CD4-positive, alpha-beta T cell (primary cell): Measurements from ENCODE around the gene PPP1R1B. TPM values are rescaled to one million over a fixed set of nuclear protein-coding genes. Genes with fewer than 3 reads are reported as not detected.
A peak's percentile ranks its signal among the peaks of the same experiment; 100 is the strongest.

Experiments
- ATAC-seq: fragments of 200-7000 bp; cut with Tn5 transposase; one replicate; pipeline ENCODE4 v1.10.0; 2022; ENCODE audit warnings: mild to moderate bottlenecking; ENCODE audit not compliant: poor library complexity
- CTCF ChIA-PET: fragments of 350-600 bp; sonication (Branson Sonifier 250); formaldehyde crosslinking; loops from one replicate; lab custom pipeline; 2021; ENCODE audit warnings: antibody characterized with exemption, inconsistent platforms; lab: Charles Lee
- POLR2A ChIA-PET: fragments of 350-600 bp; sonication (Branson Sonifier 250); formaldehyde crosslinking; loops from one replicate; lab custom pipeline; 2021; ENCODE audit warnings: antibody characterized with exemption, inconsistent platforms; lab: Charles Lee
- DNase-seq, 14 experiments: peaks; one replicate each; pipeline ENCODE4 v3.0.0-alpha.2; 2013 to 2020; ENCODE audit warnings: mixed read lengths in 2 of 14
- H3K27ac ChIP-seq, 2 donors: one replicate each; pipeline versions ENCODE4 v1.5.1 to v1.7.0; 2013; ENCODE audit warnings: low read length in 2 of 2, low read depth in 1 of 2, mild to moderate bottlenecking in 1 of 2
- H3K27me3 ChIP-seq, 2 experiments: 1 replicate in 1 of 2; 2 replicates in 1 of 2; pipeline versions ENCODE4 v1.6.1 to v1.7.0; 2013; ENCODE audit warnings: low read length in 2 of 2, control low read depth in 1 of 2, mild to moderate bottlenecking in 1 of 2, moderate library complexity in 1 of 2; ENCODE audit not compliant: insufficient read depth in 2 of 2, control insufficient read depth in 1 of 2
- H3K36me3 ChIP-seq: one replicate; pipeline ENCODE4 v1.6.1; 2013; ENCODE audit warnings: low read length, control low read depth; ENCODE audit not compliant: insufficient read depth
- H3K4me1 ChIP-seq: one replicate; pipeline ENCODE4 v1.6.1; 2013; ENCODE audit warnings: low read length, control low read depth; ENCODE audit not compliant: insufficient read depth
- H3K4me3 ChIP-seq: one replicate; pipeline ENCODE4 v1.5.1; 2013; ENCODE audit warnings: mild to moderate bottlenecking, low read length, moderate library complexity
- H3K9me3 ChIP-seq, 2 experiments: 1 replicate in 1 of 2; 2 replicates in 1 of 2; pipeline versions ENCODE4 v1.6.1 to v1.7.0; 2013; ENCODE audit warnings: low read length in 2 of 2, mild to moderate bottlenecking in 2 of 2, control low read depth in 1 of 2, moderate library complexity in 1 of 2; ENCODE audit not compliant: control insufficient read depth in 1 of 2, insufficient read depth in 1 of 2
- H3K27ac Mint-ChIP-seq: one replicate; pipeline ENCODE4 v1.8.0; 2020; ENCODE audit warnings: mixed read lengths
- H3K27me3 Mint-ChIP-seq: one replicate; pipeline ENCODE4 v1.8.0; 2021; ENCODE audit warnings: mixed read lengths
- H3K36me3 Mint-ChIP-seq: one replicate; pipeline ENCODE4 v1.8.0; 2021; ENCODE audit warnings: low read depth, mixed read lengths
- H3K4me1 Mint-ChIP-seq: one replicate; pipeline ENCODE4 v1.8.0; 2021; ENCODE audit warnings: low read depth, mixed read lengths
- H3K4me3 Mint-ChIP-seq: one replicate; pipeline ENCODE4 v1.8.0; 2020; ENCODE audit warnings: mild to moderate bottlenecking, mixed read lengths
- H3K9me3 Mint-ChIP-seq: one replicate; pipeline ENCODE4 v1.8.0; 2020; ENCODE audit warnings: mixed read lengths
- CTCF ChIP-seq: fragments of 200-600 bp; IDR thresholded peaks from one replicate; pipeline ENCODE4 v1.8.0; 2022; ENCODE audit warnings: antibody characterized with exemption, mild to moderate bottlenecking
- intact Hi-C, 2 experiments: fragments of 100-400 bp; cut with DNase I in 1 of 2; cut with micrococcal nuclease in 1 of 2; formaldehyde crosslinking; loops; one replicate each; pipeline versions ENCODE4 v1.15.1 to v1.9.0; 2023 to 2025; cut with DNase I, micrococcal nuclease
- total RNA-seq, 174 experiments: library from RNA in 2 of 174; stranded (reverse) in 2 of 174; gene quantifications; one replicate each; pipeline ENCODE4 v1.2.3 and lab custom pipeline; 2021 to 2026

PPP1R1B gene
- total RNA-seq, 2 experiments from 2014 or later, result 0.25 TPM; not detected in 1

GRCh38 chr17:39622380-39623006 lies 4.3 kb upstream of the PPP1R1B start:
- peaks cover 33% of the 10 kb centered on the region for H3K27me3 Mint-ChIP-seq
- Histone ChIP-seq H3K27ac (no peak overlapping the region), H3K4me3 (peak overlapping the region; percentile 25), H3K36me3 (no peaks in the 10 kb centered on the region), H3K27me3 (peaks cover 20 to 22% of the 10 kb centered on the region in 2 experiments), H3K4me1 (peaks cover 49% of the 10 kb centered on the region), H3K9me3 (peaks cover 0 to 7% of the 10 kb centered on the region in 2 experiments)
- H3K27ac Mint-ChIP-seq, result peak overlapping the region; percentile 74
- no peak for TF ChIP-seq CTCF
- intact Hi-C loops, result loop anchor here (1.0 to 10.0 kb wide), 14 partner anchors 12 to 358 kb away; partner anchors contain the start of genes IKZF3 (in 2 of the 2), MIEN1 (in 2 of the 2), PNMT (in 1 of the 2) and PSMD3 (in 1 of the 2)
- H3K4me1 Mint-ChIP-seq, result peaks cover 25% of the 10 kb centered on the region
- DNase-seq (peak in 6 of 14 experiments; percentile 13 to 69 (median 46)), ATAC-seq (peak; percentile 51)
- no peaks in the 10 kb centered on the region for H3K36me3 Mint-ChIP-seq
- no peaks in the 10 kb centered on the region for H3K9me3 Mint-ChIP-seq
- ChIA-PET CTCF (interaction anchor here (0.6 to 3.6 kb wide), 35 partner anchors 9 to 358 kb away, joined by 3 to 66 read pairs (median 7); partner anchors contain the start of genes CDK12, IKZF3, MIEN1 and PGAP3), POLR2A (interaction anchor here (1.0 to 2.5 kb wide), 8 partner anchors 14 to 358 kb away, joined by 3 to 12 read pairs (median 6); partner anchors contain the start of genes MIEN1, PSMD3 and STARD3)
- peak overlapping the region; percentile 62 for H3K4me3 Mint-ChIP-seq

- intact Hi-C loops, result loop anchor here (1.0 to 10.0 kb wide), 8 partner anchors 13 to 354 kb away; partner anchors contain the start of genes IKZF3 (in 2 of the 2), MIEN1 (in 1 of the 2), PNMT (in 1 of the 2) and STARD3 (in 1 of the 2)
- H3K36me3 ChIP-seq, result no peaks in the 10 kb centered on the region
- Mint-ChIP-seq H3K36me3 (no peaks in the 10 kb centered on the region), H3K4me1 (peaks cover 25% of the 10 kb centered on the region), H3K27ac (no peak overlapping the region), H3K9me3 (no peaks in the 10 kb centered on the region), H3K27me3 (peaks cover 40% of the 10 kb centered on the region), H3K4me3 (peak overlapping the region; percentile 68)
- ChIA-PET CTCF (interaction anchor here (0.6 to 3.6 kb wide), 24 partner anchors 9 to 651 kb away, joined by 3 to 66 read pairs (median 4); partner anchors contain the start of genes CDK12, MIEN1, PNMT and STARD3), POLR2A (interaction anchor here (0.6 to 1.8 kb wide), 6 partner anchors 8 to 357 kb away, joined by 3 to 10 read pairs (median 4); partner anchors contain the start of genes IKZF3, PSMD3 and STARD3)
- H3K27me3 ChIP-seq, result peaks cover 29 to 30% of the 10 kb centered on the region in 2 experiments
- H3K4me3 ChIP-seq, result no peak overlapping the region
- ATAC-seq, result peak; percentile 63
- peak; percentile 92 for TF ChIP-seq CTCF
- DNase-seq, result peak; percentile 73 to 91 (median 84)
- no peak overlapping the region for H3K27ac ChIP-seq
- peaks cover 0 to 7% of the 10 kb centered on the region in 2 experiments for H3K9me3 ChIP-seq
- H3K4me1 ChIP-seq, result peaks cover 44% of the 10 kb centered on the region
Measured at GRCh38 chr17:39623356-39623950, 3.3 kb upstream of the PPP1R1B start.

- H3K9me3 Mint-ChIP-seq, result no peaks in the 10 kb centered on the region
- no peak overlapping the region for H3K4me3 Mint-ChIP-seq
- Histone ChIP-seq H3K4me3 (no peak overlapping the region), H3K27me3 (peaks cover 30 to 36% of the 10 kb centered on the region in 2 experiments), H3K27ac (no peak overlapping the region), H3K9me3 (peaks cover 0 to 7% of the 10 kb centered on the region in 2 experiments), H3K36me3 (no peaks in the 10 kb centered on the region), H3K4me1 (peaks cover 37% of the 10 kb centered on the region)
- TF ChIP-seq CTCF, result no peak
- intact Hi-C loops, result loop anchor here (5.0 to 10.0 kb wide), 3 partner anchors 108 to 353 kb away; partner anchors contain the start of genes IKZF3 (in 1 of the 2), MIEN1 (in 1 of the 2) and ZPBP2 (in 1 of the 2)
- peaks cover 25% of the 10 kb centered on the region for H3K4me1 Mint-ChIP-seq
- no peak for ATAC-seq
- no peaks in the 10 kb centered on the region for H3K36me3 Mint-ChIP-seq
- POLR2A ChIA-PET, result no interaction called here
- peaks cover 45% of the 10 kb centered on the region for H3K27me3 Mint-ChIP-seq
- CTCF ChIA-PET, result interaction anchor here (3.6 kb wide), 1 partner anchor 22 kb away, joined by 20 read pairs; no protein-coding TSS in a partner anchor
- H3K27ac Mint-ChIP-seq, result no peak overlapping the region
- DNase-seq, result no peak
Measured at GRCh38 chr17:39624313-39624712, 2.4 kb upstream of the PPP1R1B start.
